ENCODE measurements around the gene SLC25A47.
"Not testable (repeated sequence)": the region's sequence is repeated elsewhere in the genome, so short reads cannot be mapped to it uniquely, and the experiment has no call there.

Gene SLC25A47

DNA sequence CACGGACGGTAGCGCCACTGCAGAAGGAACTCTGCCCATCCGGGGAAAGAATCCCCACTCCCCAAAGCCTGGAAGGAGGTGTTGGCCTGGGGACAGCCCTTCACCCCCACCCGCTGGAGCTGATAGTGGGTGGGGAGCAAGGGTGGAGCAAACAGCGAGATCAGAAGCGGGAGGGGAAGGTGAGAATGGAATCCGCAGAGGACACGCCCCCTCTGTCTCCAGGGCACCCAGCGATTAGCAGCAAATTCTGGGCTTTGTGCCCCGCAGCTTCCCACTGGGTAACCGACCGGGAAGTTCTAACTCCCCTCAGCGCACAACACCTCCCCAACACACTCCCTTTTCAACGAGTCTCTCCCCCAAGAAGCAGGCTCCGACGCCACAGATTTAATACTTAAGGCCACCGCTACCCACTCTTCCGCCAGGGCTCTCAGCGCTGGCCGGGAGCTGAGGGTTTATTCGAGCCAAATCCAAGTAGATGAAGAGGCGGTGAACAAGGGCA, 18.3 kb upstream of the SLC25A47 start:
- peak overlapping the region; percentile 86 for H3K4me3 ChIP-seq (ENCODE audit: low read depth, low read length)

DNA sequence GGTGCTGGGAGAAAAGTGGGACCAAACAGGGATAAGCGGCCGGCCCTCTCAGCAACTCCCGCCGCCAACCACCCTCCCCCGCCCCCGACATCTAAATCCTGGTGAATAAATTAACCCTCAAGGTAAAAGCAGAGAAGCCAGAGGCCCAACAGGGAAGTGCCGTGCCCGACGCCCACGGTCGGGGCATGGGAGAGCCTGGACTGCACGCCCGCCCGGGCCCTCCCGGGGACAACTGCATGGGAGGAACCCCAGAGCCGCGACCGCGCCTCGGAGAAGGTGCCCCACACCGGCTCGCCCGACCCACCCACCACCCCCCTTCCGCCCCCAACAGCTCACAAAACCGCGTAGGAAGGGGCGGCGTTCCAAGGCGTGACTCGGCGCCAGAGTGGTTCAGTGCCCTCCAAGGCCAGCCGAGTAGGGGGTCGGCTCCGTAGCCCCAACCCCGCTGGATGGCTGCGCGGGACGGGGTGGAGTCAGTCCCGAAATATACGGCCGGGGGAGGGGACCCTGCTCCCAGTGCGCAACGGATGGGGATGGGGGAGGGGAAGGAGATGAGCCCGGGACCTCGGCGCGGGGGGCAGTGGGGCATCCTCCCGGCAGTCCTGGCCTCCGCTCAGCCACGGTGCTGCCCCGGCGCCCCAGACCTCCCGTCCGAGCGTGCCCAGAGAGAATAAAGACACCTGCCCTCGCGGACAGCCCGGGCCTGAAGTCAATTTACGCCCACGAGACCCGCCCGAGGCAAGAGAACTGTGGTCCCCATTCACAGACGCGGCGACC, 17.6 kb upstream of the SLC25A47 start:
- peak overlapping the region; percentile 86 for H3K4me3 ChIP-seq (ENCODE audit: low read depth, low read length)

DNA sequence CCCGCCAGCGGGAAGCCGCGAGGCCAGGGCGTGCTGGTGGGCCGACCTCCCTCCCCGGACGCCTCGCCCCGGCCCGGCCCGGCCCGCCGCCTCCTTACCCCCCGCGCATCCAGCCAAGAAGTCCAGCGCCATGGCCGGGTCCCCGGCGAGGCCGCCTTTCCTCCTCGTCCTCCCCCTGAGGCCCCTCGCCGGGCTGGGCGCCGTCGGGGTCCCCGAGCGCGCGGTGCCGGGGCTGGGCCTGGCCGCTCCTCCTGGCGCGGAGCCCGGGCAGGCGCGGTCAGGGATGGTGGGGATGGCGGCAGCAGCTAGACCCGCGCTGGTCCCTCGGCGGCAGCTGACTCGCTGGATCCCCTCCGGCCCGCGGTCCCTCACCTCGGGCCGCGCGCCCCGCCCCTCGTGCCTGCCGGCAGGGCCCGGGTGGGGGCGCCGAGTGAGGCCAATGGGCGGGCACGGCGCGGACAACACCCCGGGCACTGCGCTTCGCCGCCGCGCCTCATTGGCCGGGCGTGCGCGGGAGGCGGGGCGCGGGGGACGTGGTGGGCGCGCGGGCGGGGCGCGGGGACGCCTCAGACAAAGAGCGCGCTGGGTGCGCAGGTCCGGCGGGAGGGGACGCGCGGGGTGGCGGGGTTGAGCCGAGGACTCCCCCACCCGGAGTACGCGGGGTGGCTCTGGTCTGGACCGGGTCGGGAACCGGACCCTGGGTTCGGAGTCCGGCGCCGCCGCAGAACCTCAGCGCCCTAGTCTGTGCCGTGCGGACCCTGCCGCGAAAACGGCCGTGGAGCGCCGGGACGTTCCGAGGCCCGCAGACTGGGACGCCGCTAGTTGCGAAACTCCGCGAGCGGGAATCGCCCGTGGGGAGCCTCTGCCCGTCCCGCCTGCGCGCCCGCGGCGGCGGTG, 16.8 kb upstream of the SLC25A47 start, which contains the start of gene SLC25A29:
TSS of gene SLC25A29 (minus strand) at position 344 of the 897 bp plus-strand sequence. CDS start at position 132, 212 bp downstream.
- peak within 1 kb of the TSS; percentile 86 for H3K4me3 ChIP-seq (ENCODE audit: low read depth, low read length)

DNA sequence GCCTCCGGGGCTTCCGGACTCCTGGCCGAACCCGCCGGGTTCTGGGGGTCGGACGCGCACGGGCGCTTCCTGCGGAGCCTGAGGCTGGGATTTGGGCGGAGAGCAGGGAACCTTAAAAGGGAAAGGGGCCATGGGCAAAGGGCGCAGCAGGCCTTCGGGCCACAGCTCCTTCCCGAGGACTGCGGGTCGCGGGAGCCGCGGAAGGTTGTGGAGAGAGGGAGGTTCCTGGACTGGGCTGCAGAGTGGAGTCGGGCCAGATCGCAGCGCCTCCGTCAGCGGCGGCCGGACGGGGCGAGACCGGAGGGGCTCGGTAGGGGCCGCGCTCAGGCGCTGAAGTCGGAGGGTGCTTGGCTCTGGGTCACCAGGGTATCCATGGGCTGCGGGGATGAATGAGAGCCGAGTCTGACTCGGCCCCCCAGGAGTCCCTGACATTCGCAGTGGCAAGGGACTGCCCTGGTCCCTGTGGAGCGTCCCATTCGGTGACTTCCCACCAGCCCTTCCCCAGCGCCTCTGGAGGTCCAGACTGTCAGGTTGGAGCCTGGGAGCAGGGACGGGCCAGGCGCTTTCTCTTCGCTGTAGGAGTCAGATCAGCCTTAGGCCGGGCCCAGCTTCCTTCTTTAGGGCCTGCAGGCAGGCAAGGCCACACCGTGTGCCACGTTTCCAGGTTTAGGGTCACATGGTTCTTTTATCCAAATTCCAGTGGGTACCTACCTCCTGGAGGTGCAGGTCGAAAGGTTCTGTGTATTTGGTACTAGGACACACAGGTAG, 16.0 kb upstream of the SLC25A47 start:
- peak overlapping the region; percentile 78 for H3K4me3 ChIP-seq (ENCODE audit: low read depth, low read length)

DNA sequence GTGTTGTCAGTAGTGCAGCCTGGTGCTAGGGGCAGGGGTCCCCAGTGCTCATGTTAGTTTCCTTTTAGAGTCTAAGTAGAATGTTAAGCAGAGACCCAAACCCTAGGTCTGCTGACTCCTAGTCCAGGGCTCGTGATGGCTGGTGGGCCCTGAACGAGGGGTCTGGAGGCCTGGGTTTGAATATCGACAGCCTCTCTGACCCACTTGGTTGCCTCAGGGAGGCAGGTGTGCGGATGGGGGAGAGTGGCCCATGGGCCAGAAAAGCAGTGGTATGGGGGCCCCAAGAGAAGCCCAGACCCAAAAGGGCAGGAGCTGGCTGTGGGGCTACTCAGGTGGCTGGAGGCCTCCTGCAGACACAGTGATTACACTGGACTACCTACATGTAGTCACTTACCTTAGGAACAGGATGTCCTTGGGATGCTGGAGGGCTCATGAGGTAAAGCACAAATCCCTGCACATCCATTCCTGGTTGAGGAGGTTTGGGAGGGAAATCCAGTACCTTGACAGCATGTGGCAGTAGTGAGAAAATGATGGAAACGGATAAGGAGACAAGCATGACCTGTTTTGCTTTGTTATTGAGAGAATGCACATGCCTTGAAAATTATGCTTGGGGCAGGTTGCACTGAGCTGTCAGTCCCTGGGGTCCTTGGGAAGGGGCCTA, 15.2 kb upstream of the SLC25A47 start:
- no peak overlapping the region for H3K4me3 ChIP-seq (ENCODE audit: low read depth, low read length)

DNA sequence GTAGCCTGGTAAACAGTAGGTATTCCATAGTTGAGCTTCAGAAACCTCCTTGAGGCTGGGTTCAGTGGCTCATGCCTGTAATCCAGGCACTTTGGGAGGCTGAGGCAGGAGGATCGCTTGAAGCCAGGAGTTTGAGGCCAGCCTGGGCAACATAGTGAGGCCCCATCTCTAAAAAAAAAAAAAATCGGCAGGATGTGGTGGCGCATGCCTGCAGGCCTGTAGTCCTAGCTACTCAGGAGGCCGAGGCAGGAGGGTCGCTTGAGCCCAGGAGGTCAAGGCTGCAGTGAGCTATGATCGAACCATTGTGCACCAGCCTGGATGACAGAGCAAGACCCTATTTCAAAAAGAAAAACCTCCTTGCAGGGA, 14.7 kb upstream of the SLC25A47 start:
- not testable (repeated sequence) for H3K4me3 ChIP-seq (ENCODE audit: low read depth, low read length)

DNA sequence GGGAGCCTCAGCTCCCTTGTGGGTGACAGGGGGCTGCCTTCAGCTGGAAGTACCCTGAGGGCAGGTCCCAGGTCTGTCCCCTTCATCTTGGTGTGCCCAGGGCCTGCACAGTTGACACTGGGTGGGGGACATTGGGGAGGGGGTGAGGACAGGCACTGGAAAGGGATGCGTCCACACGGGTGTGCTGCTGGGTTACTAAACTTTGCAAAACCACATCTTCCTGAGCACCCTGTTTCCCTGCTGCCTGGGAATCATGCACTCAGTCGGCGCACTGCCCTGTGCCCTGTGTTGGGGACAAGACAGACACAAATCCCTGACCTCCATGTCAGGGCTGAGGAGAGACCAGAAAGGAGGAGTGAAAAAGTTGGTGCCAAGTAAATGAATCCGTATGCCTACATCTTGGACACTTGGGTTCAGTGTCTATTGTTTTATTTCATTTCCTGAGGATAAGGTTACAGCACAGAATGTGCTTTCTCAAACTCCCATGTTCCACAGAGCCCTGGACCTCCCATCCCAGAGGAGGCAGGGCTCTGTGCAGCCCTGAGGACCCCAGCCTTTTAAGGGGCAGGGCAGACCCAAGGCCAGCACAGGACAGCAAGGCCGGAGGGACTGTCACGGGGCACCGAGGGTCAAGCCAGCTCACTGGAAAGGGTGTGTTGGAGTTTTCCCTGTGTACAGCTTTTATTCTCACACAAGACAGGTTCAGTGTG, 14.0 kb upstream of the SLC25A47 start:
- no peak overlapping the region for H3K4me3 ChIP-seq (ENCODE audit: low read depth, low read length)

DNA sequence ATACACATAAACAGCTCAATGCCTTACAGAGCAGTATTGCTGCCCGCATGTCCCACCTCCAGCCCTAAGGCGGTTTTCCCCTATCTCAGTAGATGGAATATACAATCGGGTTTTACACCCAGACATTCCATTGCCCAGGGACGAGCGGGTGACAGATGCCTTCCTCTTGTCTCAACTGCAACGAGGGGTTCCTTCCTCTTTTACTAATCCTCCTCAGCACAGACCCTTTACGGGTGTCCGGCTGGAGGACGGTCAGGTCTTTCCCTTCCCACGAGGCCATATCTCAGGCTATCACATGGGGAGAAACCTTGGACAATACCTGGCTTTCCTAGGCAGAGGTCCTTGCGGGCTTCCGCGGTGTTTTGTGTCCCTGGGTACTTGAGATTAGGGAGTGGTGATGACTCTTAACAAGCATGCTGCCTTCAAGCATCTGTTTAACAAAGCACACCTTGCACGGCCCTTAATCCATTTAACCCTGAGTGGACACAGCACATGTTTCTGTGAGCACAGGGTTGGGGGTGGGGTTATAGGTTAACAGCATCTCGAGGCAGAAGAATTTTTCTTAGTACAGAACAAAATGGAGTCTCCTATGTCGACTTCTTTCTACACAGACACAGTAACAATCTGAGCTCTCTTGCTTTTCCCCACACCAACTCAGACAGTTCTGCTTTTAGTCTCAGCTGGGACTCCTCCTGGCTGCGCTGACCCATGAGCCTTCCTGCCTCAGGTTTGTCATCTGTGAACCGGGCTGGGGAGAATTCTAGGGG, 10.8 kb upstream of the SLC25A47 start:
- not testable (repeated sequence) for H3K4me3 ChIP-seq (ENCODE audit: low read depth, low read length)

DNA sequence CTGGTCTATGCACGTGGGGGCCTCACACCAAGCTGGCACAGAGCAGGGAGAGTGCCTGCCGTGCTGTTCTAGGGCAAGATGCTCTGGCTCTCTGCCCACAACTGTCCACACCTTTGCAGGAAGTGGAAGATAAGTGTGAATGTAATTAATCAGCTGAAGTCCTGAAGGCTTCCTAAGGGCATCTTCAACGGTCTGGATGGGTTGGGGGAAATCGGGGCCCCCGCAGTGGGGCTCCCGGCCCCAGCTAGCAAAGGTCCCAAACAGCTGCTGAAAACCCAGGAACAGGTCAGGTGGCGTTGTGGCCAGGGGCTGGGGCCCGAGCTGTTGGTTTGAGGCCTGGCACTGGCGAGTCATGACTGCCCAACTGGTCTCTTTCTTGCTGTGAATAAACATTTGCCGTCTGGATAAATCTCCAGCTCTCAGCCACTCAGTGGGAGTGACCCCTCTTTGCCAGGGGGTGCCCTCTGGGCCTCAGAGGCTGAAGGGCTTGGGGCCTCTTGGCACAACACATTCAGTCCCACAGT, 10.2 kb upstream of the SLC25A47 start:
- no peak overlapping the region for H3K4me3 ChIP-seq (ENCODE audit: low read depth, low read length)

DNA sequence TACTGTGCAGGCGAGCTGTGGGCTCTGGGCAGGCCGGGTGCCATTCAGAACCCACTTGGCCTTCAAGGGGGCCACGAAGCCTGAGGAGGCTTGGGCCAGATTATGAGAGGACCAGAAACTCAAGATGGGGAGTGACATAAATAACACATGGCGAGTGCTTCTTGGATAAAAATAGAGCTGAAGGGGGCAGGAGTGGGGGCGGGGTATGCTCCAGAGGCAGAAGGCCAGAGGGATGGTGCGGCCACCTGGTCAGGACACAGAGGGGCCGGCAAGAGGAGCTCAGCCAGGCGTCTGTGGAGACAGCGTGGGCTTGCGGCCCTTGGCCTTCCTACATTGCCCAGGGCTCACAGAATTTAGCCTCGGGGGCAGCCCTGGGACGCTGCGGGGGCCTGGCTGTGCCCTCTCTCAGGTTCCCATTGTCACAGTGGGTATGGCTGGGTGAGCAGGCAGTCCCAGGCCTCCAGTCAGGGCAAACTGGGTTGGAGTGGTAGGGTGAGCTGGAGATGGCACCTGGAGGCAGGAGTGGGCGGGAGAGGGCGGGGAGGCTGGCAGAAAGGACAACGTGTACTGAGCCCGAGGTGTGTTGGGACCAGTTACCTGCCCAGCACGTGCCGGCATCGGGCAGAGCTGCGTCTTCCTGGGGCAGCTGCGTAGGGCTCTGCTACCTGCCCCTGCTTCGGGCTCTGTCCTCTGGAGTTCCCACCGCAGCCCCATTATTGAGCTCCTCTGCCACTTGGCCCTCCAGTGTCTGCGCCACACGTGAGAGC, 9.5 kb upstream of the SLC25A47 start:
- H3K4me3 ChIP-seq (ENCODE audit: low read depth, low read length): no peak overlapping the region

DNA sequence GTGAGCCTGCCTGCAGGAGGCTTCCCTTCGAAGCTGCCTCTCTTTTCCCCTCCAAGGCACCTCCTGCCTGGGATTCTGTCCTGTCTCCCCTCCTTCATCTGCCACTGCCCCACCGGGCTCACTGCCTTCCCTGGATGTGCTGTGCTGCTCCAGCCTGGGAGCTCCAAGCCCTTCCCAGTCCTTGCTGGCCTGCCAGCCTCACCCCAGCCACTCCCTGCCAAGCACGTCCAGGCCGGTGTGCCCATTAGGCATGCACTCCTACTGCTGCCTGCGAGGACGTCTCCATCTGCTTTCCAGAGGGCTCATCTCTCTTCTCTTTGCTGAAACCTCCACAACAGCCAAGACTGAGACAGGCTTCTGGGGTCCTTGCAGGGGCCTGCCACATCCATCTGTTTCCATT, 8.4 kb upstream of the SLC25A47 start:
- no peak overlapping the region for H3K4me3 ChIP-seq (ENCODE audit: low read depth, low read length)

DNA sequence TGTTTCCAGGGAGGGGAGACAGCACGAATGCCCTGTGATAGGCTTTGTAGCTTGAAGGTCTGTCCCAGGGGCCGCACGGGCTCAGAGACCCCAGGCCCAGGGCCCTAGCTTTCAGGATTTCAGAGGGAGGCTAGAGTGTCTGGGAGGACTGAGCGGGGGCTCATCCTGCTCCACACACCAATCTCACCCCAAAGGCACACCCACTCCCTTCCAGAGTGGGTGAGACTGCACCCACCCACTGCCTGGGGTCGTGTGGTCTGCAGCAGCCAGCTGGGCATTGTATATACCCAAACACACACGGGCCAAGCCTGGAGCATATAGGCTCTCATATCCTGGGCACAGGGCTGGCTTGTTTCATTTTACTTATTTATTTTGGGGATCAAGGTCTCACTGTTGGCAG, 5.8 kb upstream of the SLC25A47 start:
- H3K4me3 ChIP-seq (ENCODE audit: low read depth, low read length): no peak overlapping the region

DNA sequence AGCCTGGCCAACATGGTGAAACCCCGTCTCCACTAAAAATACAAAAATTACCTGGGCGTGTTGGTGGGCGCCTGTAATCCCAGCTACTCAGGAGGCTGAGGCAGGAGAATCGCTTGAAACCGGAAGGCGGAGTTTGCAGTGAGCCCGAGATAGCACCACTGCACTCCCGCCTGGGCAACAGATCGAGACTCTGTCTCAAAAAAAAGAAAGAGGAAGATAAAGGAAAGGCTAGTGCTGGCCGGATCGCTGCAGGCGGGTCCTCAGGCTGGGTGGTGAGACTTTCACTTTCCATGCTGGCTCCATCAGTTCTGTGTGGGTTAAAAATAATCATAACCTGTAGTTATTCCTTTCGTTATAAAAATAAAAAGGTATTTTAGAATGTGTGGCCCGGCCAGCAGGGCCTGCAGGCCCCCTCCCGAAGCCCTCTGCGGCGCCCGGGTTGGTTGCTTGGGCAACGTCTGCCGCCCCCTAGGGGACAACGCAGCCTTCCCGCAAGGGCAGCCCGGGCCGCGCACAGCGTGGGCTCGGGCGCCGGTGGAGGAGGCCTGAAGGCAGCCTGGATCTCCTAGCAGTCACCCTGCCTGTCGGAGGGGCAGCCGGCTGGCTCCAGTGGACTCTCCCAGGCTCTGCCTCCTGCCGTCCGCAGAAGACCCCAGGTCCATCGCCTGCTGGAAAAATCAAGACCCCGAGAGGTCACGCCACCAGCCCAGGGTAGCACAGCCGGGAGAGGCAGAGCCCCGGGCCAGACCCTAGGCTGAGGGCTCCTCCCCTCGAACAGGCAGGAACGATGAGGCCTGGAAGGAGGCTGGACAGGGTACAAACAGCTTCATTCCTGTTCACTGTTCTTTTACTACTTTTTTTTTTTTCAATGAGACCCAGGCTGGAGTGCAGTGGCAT, 5.0 kb upstream of the SLC25A47 start:
- H3K4me3 ChIP-seq (ENCODE audit: low read depth, low read length): no peak overlapping the region

DNA sequence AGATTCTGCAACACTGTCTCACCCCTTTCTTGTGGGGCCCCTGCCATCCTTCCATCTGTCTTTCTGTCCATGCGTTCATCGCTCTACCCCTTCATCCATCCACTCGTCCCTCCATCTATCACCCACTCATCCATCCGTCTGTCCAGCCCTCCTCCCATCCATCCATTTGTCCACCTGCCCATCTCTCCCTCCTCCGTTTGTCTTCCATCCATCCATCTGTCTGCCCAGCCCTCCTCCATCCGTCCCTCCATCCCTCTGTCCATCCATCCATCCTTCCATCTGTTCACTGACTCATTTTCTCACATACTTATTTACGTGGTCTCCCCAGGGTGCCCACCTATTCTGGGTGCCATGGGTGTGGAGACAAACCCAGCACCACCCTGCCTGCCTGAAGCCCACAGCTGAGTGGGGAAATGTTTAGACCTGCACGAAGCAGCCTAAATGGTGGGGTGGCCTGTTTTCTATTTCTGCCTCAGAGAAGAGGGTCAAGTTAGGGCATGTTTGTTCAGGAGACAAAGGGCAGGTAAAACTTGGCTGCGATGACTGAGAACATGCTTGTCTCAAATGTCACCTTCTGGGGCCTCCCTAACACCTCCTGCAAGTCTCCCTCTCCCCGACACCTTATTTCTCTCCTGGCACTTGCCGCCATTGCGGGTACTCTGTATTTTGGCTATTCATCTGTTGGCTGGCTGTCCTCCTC, 2.8 kb upstream of the SLC25A47 start:
- no peak overlapping the region for H3K4me3 ChIP-seq (ENCODE audit: low read depth, low read length)

DNA sequence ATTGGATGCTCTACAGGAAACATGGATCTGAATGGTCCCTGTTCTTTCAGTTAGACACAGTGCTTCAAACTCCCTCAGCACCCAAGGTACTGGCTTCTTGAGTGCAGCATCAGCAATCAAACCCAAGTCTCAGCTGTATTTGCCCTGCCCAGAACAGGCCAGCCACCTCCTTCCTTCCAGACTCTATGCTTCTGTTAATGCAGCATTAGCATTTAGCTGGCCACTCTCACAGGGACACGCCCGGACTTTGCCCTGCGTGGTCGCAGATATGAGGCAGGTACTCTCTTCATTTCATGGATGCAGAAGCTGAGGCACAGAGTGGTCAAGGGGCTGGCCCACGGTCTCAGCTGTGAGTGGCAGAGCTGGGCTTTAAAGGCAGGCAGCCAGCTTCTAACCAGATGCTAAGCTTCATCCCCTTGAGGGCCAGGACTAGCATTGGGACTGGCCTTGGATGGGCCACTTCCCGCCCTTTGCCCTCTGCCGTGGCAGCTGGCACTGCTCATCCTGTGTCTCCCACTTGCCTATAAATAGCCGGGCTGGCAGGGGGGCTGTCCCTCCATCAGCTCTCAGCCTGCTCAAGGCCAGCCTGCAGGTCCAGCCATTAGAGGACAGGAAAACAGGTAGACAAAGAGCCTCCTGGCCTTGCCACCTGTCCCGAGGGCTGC, 1.5 kb upstream of the SLC25A47 start:
- H3K4me3 ChIP-seq (ENCODE audit: low read depth, low read length): no peak overlapping the region

Measured in iPS-11a (cell line).